ENCODE measurements around the gene KIF18A.

The KIF18A gene

GRCh38 chr11:28026634-28027290, 81.2 kb downstream of the KIF18A start:
- DNase-seq: no peak

- DNase-seq: no peak
Observed at GRCh38 chr11:28017816-28018215, 90.1 kb downstream of the KIF18A start.

GRCh38 chr11:28011813-28012212, 96.1 kb downstream of the KIF18A start:
- DNase-seq: no peak

- no peak for DNase-seq
Observed at GRCh38 chr11:28009996-28010395, 98.0 kb downstream of the KIF18A start.

GRCh38 chr11:28009388-28009787, 98.6 kb downstream of the KIF18A start:
- no peak for DNase-seq

- DNase-seq: no peak
Observed at GRCh38 chr11:28003615-28004014, 104.3 kb downstream of the KIF18A start.

- no peak for DNase-seq
Observed at GRCh38 chr11:27998552-27998951, 109.4 kb downstream of the KIF18A start.

GRCh38 chr11:27997344-27997743, 110.6 kb downstream of the KIF18A start:
- no peak for DNase-seq

GRCh38 chr11:27996066-27996465, 111.9 kb downstream of the KIF18A start:
- no peak for DNase-seq

GRCh38 chr11:27995083-27995482, 112.9 kb downstream of the KIF18A start:
- DNase-seq: no peak

GRCh38 chr11:27991736-27992135, 116.2 kb downstream of the KIF18A start:
- no peak for DNase-seq

GRCh38 chr11:27977527-27977926, 130.4 kb downstream of the KIF18A start:
- DNase-seq: no peak

- DNase-seq: no peak
Observed at GRCh38 chr11:27977031-27977430, 130.9 kb downstream of the KIF18A start.

GRCh38 chr11:27976262-27976661, 131.7 kb downstream of the KIF18A start:
- no peak for DNase-seq

- no peak for DNase-seq
Observed at GRCh38 chr11:27973851-27974536, 134.0 kb downstream of the KIF18A start.

GRCh38 chr11:27972522-27973170, 135.3 kb downstream of the KIF18A start:
- DNase-seq: no peak

GRCh38 chr11:27971171-27971570, 136.8 kb downstream of the KIF18A start:
- DNase-seq: no peak

Measured in activated CD4-positive, CD25-positive, alpha-beta regulatory T cell treated with anti-CD3 and anti-CD28 coated beads, Interleukin-2, amount 50 U/mL, for 72 hours (primary cell).